Ramos (cell line): ENCODE results near the gene RICTOR.

Experiments used
- in situ Hi-C: fragments of 300-500 bp; cut with MboI; formaldehyde crosslinking; loops from one replicate; pipeline ENCODE4 v1.14.3; 2022; ENCODE audit warnings: low sequenced_read_pairs; ENCODE audit not compliant: unreplicated experiment

The RICTOR gene

GRCh38 chr5:38913714-38914113, 160.5 kb downstream of the RICTOR start:
- in situ Hi-C loops = no loop called here

GRCh38 chr5:38911933-38912332, 162.3 kb downstream of the RICTOR start:
- in situ Hi-C loops = no loop called here

- in situ Hi-C loops = no loop called here
Measured at GRCh38 chr5:38906503-38906902, 167.7 kb downstream of the RICTOR start.

GRCh38 chr5:38905516-38905915, 168.7 kb downstream of the RICTOR start:
- in situ Hi-C loops = no loop called here

- in situ Hi-C loops = no loop called here
Measured at GRCh38 chr5:38899936-38900335, 174.3 kb downstream of the RICTOR start.

- in situ Hi-C loops = no loop called here
Measured at GRCh38 chr5:38896760-38897159, 177.4 kb downstream of the RICTOR start.

GRCh38 chr5:38892363-38892762, 181.8 kb downstream of the RICTOR start:
- in situ Hi-C loops = no loop called here

GRCh38 chr5:38891563-38891962, 182.6 kb downstream of the RICTOR start:
- in situ Hi-C loops = no loop called here

- in situ Hi-C loops = no loop called here
Measured at GRCh38 chr5:38889424-38889823, 184.8 kb downstream of the RICTOR start.

- in situ Hi-C loops = no loop called here
Measured at GRCh38 chr5:38888041-38888440, 186.2 kb downstream of the RICTOR start.
